WTC11 (cell line): ENCODE measurements around the gene USP20. TPM values are rescaled to one million over a fixed set of nuclear protein-coding genes. Genes with fewer than 3 reads are reported as not detected.

Experiments used
- microRNA-seq: library from miRNA; unstranded; fragments of <30 nt; microRNA quantifications from one replicate; pipeline ENCODE4 v1.2.0, GENCODE V29; 2022; ENCODE audit warnings: borderline number of aligned reads
- total RNA-seq: library from RNA; stranded (reverse); gene quantifications from 3 replicates; pipeline ENCODE4 v1.2.3, GENCODE V29; 2021

USP20 gene
- total RNA-seq, 1 experiment from 2014 or later: 29.3 TPM

Small RNAs within 50 kb of the gene (microRNA-seq; reads per million reads assigned to microRNA genes)
- not detected for gene MIR6855

Other genes starting within 250 kb of the USP20 start
- 0.11 TPM in 1 of 3 replicates, not detected in the others for gene C9orf50, start 214.4 kb upstream of the USP20 start, total RNA-seq
- gene NTMT1, start 209.3 kb upstream of the USP20 start, total RNA-seq: 55.4 to 71.1 TPM (median 58.1 TPM) in 3 replicates
- gene ASB6, start 193.3 kb upstream of the USP20 start, total RNA-seq: 19.3 to 20.0 TPM (median 19.7 TPM) in 3 replicates
- gene PRRX2, start 169.8 kb upstream of the USP20 start, total RNA-seq: 6.9 to 10.7 TPM (median 8.2 TPM) in 3 replicates
- gene PTGES, start 82.4 kb upstream of the USP20 start, total RNA-seq: 2.5 to 4.4 TPM (median 3.2 TPM) in 3 replicates
- 18.3 to 19.2 TPM (median 18.8 TPM) in 3 replicates for gene TOR1B, start 32.3 kb upstream of the USP20 start, total RNA-seq
- gene TOR1A, start 11.3 kb upstream of the USP20 start, total RNA-seq: 27.7 to 32.7 TPM (median 28.7 TPM) in 3 replicates
- gene C9orf78, start 183 bp upstream of the USP20 start, total RNA-seq: 34.1 to 36.8 TPM (median 36.4 TPM) in 3 replicates
- 38.1 to 43.6 TPM (median 38.4 TPM) in 3 replicates for gene FNBP1, start 207.7 kb downstream of the USP20 start, total RNA-seq
- 33.2 to 36.4 TPM (median 34.7 TPM) in 3 replicates for gene GPR107, start 218.4 kb downstream of the USP20 start, total RNA-seq